Stimulated activated CD8-positive, alpha-beta memory T cell treated with anti-CD3 and anti-CD28 coated beads, Interleukin-2, amount 100 ng/mL, for 48 hours (primary cell): ENCODE measurements around the gene B3GNT3.
A peak's percentile ranks its signal among the peaks of the same experiment; 100 is the strongest.

Source experiments
- DNase-seq, 2 donors: peaks; one replicate each; pipeline ENCODE4 v3.0.0-alpha.2; 2020; ENCODE audit warnings: low read depth in 2 of 2

B3GNT3 gene

GRCh38 chr19:17859533-17860330 is 64.8 kb downstream of the B3GNT3 start, which contains the start of gene RPL18A:
Gene RPL18A (plus strand): TSS chr19:17859910. CDS start chr19:17859957, 47 bp downstream.
- DNase-seq, result peak; percentile 98 to 99

- DNase-seq, result no peak
Observed at GRCh38 chr19:17860331-17860992, 65.5 kb downstream of the B3GNT3 start.

GRCh38 chr19:17860993-17861360 is 66.0 kb downstream of the B3GNT3 start:
- no peak for DNase-seq

GRCh38 chr19:17861542-17862402 is 66.8 kb downstream of the B3GNT3 start:
- DNase-seq, result no peak

GRCh38 chr19:17862711-17863519 is 68.0 kb downstream of the B3GNT3 start:
- no peak for DNase-seq
